Putamen (tissue), 1 donor: Measurements from ENCODE around the gene ARIH2.

Experiments
- DNase-seq: peaks from one replicate; pipeline ENCODE4 v3.0.0-alpha.2; 2016; ENCODE audit warnings: low spot score

The ARIH2 gene

DNA sequence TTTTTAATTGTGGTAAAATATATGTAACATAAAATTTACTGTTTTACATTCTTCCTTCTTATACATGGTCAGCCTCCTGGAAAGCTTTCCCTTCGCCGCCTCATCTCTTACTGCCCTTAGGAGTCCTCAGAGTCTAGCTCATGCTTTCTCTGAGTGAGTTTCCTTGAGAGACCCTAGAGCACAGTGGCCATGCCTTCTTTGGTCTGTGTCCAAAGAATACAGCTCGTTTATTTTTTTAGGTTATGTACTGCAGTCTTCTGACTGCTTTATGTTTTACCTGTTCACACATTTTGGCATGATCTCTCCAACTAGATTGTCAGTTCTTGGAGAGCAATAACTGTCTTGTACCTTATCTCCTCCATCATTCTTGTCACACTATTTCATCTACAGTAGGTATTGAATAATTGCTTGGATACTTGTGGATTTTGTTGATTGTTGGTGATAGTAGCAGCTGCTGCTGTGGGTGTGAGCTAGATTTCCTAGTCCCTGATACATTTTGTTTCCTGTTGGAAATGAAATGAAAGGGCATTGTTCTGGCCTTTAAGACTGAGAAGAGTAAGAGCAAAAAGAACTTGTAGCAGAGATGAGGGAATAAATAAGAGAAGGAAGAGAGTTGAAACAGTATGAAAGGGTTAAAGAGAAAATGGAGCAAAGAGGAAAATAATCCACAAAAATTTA lies 10.9 kb downstream of the ARIH2 start:
- DNase-seq: no peak

DNA sequence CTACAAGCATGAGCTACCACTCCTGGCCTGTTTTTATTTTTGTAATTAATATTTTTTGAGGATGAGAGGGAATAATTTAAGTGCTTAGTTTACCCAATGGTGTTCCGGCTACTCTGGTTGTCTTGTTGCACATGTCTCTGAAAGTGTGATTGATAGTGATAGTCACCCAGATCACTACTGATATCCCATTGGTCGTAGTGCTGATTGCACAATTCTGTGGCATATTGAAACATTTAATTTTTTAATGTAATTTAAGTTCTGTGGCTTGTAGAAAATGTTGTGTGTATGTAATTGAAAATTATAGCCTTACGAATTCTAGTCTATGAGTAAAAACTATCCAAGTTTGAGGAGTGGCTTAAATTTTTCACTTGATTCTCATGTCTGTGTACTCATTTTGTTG lies 11.9 kb downstream of the ARIH2 start:
- no peak for DNase-seq

DNA sequence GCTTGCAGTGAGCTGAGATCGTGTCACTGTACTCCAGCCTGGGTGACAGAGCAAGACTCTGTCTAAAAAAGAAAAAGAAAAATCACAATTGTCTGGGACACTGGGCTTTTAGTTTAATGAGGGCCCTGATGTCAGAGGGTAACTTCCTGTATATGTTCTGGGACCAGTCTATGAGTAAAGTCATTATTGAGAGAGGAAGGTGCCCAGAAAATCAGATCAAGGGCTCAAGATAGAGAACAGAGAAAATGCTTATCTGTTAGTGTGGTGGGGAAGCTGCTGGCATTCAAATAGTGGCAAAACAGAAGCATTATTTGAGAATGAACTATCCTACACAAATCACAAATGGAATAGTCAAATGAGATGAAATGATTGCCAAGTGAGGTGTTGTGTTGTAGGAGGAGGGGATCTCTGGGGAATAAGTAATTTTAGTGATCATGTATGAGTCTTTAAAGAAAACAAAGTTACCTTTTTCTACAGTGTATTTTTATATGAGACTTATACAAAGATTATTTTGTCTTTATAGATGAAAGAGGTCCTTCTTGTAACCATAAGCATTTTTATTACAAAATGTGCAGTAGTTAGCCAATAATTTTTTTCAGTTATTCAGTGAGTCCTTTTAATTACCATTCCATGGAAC lies 13.4 kb downstream of the ARIH2 start:
- DNase-seq: no peak

DNA sequence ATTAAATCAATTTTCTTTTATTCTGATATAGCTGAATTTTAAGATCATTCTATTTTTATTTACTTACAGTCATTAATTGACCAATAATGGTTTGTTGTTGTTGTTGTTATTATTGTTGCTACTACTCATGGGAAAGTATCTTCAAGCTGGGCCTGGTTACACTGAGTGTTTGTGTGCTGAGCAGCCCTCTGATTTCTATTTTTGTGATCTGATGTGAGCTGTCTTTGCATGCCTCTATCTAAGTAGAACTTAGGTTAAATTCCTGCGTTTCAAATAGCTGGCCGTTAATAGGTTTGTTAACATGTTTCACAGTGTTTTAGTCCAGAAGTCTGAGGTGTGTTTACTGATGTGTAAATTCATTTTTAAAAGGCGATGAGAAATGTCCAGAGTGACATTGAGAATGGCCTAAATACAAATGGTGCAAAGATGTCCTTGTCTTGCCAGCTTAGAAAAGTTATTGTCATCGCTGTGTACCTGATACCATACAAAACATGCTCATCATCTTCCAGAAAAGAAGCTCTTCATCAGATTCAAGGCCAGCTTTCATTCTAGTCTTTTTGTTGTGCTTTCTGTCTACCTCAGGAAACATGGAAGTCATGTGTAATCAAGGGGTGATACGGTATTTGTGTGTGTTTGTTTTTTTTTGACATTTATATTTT lies 15.8 kb downstream of the ARIH2 start:
- DNase-seq: no peak

DNA sequence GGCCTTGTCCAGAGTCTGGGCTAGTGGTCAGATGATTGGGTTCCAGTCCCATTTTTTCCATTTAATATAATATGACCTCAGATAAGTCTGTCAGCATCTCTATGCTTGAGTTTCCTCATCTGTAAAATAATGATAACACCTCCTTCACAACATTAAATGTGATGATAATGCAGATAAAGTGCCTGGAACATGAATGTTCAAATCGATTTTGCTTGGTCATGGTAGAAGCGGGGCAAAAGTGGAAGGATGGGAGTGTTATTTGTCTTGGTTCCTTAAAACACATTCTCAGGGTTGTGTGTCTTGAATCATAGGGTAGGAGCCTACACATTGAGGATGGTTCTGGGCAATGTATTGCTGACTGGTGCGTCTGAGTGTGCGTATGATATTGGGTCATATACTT lies 16.9 kb downstream of the ARIH2 start:
- DNase-seq: no peak

DNA sequence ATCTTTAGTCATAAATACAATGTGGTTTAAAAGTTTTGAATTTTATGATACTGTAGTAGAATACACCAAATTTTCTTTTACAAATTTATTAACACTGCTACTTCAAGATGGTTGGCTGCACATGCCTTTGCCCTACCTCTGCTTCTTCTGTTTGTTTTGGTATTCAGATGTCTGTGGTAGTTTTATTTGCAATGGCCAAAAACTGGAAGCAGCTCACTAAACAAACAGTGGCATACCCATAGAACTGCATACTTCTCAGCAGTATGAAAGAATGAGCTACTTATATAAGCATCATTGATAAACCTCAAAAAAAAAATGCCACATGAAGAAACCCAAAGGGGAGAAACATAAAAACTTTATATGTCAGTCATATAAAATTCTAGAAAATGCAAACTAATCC lies 19.5 kb downstream of the ARIH2 start:
- DNase-seq: no peak

DNA sequence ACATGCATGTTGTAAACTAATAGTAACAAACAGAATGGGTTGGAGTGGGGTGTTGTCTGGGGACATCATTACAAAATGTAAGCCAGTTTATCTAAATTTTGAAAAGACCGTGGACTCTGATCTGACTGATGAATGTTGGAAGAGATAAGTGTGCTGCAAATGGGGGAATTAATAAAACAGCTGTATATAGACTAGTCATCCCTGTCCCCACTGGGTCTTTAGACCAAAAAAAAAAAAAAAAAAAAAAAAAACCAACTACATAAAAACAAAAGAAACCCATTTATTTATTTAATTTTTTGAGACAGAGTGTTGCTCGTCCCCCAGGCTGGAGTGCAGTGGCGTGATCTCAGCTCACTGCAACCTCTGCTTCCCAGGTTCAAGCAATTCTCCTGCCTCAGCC lies 20.0 kb downstream of the ARIH2 start:
- no peak for DNase-seq

DNA sequence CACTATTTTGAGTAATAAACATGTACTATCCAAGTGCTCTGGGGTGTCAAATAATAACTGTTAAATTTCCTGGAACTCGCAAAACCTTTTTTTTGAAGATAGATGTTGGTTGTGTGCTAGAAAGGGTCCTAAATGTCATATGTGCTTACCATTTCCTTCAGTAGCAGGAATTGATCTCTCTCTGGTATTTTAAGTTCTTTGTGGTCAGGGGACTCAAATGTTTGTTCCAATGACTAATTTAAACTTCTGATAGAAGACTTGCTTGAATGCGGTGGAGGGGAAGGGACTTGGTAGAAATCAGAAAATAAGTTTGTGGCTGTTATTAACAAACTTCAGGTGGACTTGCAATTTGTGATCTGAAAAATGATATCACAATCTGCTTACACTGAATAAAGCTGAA lies 26.8 kb downstream of the ARIH2 start:
- DNase-seq: no peak

DNA sequence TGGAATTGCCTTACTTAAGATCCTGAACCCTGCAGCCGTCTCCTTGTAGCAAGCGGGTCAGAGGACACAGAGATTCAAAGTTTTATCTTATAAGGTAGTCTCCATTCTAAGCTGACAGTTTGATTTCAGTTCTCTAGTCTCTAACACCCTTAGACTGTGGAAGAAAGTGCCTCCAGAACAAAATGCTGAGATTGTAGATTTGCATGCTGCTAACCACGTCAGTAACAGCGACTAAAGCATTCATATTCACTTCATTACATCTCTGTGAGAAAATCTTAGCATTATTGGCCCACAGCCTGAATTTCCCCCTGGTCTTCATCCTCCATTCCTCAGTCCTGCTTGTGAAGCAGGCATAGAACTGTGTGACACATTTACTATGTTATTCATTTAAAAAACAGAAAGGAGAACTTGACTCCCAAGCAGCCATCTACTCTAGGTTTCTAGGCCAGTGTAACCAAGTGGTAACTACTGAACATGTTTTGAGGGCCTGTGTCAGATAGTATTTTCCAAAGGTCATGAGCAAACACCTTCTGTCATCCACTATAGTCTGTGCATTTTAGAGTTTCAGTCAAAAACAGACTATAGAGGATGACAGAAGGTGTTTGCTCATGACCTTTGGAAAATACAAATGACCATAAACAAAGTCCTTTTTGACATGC lies 27.4 kb downstream of the ARIH2 start:
- DNase-seq: no peak

DNA sequence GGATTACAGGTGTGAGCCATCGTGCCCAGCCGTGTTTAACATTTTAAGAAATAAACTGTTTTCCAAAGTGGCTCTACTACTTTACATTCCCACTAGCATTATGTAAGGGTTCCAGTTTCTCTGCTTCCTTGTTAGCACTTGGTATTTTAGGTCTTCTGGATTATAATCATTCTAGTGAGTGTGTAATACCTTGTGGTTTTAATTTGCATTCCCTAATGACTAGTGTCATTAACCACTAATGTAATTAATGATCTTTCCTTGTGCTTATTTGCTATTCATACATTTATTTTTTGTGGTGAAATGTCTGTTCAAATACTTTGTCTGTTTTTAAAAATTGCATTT lies 30.7 kb downstream of the ARIH2 start:
- DNase-seq: no peak

DNA sequence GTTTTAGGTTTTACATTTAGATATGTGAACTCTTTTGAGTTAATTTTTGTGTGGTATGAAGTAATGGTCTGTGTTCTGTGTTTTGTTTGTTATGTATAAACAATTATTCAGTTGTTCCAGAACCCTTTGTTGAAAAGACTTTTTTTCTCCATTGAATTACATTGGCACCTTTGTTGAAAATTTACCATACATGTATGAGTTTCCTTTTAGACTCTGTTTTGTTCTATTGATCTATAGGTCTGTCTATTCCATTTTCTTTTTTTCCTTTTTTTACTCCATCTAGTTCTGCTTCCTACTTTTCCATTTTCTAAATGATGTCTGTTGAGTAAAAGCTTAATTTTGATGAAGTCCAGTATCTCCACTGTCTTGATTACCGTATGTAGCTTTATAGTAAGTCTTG lies 31.4 kb downstream of the ARIH2 start:
- DNase-seq: peak; percentile 33

DNA sequence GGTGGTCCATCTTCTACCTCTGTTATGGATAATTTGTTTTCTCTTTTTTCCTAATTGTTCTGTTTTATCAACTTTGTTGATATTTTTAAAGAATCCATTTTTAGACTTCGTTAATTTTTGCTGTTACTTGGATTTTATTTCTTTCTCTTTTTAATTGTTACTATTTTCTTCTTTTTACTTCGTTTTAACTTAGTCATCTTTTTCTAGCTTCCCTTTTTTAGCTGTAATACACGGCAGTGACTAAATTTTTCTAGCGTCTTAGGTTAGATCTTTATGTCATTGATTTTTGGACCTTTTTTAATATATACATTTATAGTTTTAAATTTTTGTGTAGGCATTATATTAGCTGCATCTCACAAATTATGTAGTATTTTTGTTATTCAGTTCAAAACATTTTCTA lies 33.1 kb downstream of the ARIH2 start:
- DNase-seq: no peak

DNA sequence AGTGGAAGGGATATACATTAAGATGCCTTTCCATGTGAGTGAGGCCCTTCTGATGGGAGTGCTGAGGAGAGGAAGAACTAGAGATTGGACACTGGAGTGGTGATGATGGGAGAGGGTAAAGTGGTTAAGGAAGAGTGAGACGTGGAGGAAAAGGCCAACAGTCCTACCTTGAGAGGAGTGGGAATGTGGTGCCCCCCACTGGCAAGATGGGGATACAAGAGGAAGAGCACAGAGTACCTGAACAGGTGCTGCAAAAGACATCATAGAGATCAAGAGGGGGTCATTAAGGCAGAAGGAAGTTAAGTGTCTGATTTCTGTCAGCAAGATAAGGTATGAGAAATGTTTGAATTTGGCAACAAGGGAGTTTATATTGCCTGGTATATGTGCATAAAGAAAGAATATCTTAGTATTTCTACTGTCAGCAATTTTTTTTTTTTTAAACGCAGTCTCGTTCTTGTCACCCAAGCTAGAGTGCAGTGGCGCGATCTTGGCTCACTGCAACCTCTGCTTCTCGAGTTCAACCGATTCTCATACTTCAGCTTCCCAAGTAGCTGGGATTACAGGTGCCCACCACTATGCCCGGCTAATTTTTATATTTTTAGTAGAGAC lies 34.0 kb downstream of the ARIH2 start:
- no peak for DNase-seq

DNA sequence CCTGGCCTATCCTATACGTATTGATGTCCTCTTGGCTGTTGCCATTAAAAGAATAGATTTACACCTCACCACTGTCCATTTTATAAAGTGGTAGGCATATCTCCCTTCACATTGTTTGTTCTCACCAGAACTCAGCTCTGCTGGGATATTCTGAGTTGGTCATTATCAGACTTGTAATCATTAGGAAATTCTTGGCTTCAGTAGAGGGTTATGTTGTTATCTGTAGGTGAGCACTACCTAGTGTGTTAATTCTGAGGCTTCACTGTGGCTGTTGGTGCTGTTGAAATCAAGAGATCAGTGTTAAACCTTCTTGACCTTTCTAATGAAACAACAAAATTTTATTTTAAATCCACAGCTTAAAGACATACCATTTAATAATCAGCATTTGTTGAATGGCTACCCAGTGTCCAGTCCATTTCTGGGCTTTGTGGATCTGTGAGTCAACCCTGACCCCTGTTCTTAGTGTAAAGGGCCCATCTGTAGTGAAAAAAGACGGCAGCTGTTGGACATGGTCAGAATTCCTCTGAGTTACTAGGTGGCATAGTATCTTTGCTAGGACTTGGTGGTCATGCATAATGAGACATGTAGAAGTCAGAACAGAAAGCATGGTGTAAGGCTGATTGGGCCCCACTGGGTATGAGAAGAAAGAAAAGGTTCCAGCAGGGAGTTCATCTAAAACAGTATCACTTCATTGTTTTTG lies 38.5 kb downstream of the ARIH2 start:
- DNase-seq: no peak

DNA sequence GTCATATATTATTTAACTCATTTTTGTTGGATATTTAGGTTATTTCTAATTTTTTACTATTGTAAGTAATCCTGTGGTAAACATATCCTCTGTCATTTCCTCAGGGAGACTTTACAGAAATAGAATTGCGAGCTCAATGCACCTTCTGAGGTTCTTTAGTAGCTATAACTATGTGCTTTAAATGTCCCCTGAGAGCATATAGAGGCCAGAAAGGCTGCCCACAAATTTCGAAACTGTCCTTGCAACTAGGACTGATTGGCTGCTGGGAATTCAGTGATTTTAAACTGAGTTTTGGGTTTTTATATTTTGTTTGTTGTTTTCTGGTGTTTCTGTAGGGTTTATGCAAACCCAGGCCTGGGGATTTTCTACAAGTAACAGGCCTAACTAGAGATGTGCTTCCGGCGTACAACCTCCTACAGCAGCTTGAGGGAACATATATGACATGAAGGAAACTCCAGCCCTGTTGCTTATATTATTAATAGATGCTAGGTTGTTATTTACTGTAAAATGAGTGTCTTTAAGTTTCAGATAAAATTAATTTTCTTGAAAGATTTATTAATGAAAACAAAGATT lies 42.3 kb downstream of the ARIH2 start:
- no peak for DNase-seq

DNA sequence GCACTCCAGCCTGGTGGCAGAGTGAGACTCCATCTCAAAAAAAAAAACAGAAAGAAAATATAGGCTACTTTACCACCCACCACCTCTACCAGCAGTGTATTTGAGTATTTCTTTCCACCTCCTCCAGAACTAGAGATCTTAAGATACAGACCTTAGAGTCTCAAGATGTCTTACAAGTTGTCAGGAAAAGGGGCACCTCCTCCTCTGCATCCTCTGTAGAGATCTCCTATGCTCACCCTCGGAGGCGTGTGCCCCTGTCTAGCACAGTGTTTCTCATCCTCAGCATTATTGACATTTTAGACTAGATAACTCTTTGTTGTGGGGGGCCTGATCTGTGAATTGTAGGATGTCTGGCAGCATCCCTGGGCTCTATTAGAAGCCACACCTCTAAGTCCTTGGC lies 43.7 kb downstream of the ARIH2 start:
- no peak for DNase-seq

DNA sequence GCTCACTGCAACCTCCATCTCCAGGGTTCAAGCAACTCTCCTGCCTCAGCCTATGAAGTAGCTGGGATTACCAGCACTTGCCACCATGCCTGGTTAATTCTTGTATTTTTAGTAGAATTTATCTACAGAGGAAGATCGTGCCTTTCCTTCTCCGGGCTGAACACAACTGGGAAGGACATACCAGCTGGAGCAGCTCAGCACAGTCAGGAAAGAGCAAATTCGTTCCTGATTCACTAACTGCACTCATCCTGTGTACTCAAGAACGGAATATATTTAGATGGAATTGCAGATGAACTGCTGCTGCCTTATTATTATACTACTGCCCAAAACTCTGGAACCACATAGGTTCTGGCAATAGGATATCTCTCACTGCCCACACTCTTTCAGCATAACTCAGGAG lies 44.3 kb downstream of the ARIH2 start:
- no peak for DNase-seq

DNA sequence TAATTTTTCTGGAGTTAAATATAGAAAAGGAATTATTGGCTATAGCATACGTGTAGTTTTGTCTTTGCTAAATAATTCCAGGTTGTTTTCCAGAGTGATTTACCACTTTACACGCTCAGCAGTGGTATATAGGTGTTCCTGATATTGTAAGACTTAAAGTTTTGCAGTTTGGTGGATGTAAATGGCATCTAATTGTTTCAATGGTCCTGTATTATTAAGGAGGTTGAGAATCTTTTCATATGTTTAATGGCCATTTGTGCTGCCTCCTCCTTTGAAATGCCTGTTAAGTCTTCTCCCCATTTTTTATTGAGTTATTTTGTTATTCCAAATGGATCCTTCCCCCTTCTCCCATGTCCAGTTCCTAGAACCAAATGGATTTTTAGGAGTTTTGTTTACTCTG lies 44.9 kb downstream of the ARIH2 start:
- no peak for DNase-seq

DNA sequence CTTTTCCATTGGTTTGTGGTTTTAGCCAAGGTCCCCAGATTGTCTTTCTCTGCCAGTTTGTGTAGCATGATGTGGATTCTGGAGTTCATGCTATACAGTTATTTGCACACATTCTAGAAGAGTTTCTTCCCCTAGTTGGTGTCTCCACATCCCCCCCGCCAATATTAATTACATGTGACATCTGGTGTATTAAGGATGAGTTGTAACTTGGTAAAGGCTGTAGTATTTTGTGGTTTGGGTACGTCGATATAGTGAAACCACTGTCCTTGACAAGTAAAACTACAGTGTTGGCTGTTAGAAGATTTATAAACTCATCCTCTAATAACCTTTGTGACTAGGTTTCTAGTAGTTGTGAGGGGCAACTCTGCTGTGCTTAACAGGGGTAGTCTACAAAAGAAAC lies 47.7 kb downstream of the ARIH2 start:
- no peak for DNase-seq

DNA sequence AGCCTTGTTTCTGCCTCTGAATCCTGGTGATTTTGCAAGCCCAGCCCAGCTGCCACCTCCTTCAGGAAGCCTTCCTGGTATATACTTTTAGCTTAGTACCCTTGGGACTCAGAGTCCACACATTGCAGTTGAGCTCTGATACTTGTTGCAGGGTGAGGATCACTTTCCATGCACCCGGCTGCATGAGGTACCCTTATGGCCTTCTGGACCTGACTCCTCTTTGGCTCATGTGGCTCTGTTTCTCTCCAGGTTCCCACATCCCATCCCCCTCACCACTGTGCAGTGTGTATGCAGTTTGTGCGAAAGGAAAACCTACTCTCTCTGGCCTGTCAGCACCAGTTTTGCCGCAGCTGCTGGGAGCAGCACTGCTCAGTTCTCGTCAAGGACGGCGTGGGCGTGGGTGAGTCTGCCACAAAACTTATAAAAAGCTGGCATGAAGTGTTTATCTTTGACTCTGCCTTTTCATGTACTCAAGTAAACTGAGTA lies 48.3 kb downstream of the ARIH2 start:
- DNase-seq: no peak

DNA sequence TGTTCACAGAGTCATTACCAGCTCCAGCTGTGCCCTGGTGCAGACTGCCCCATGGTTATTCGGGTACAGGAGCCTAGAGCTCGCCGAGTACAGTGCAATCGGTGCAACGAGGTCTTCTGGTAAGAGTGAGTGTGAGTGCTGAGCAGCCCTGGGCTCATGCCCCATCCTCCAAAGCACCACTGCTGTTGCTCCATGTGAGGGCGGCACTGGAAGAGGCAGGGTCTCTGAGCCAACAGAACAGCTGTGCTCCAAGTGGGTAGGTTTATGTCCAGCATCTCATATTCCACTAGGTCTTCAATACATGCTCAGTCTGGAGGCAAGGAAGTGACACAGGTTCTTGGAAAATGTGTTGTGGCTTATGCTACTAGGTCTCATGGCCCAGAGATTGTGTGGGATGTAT lies 51.9 kb downstream of the ARIH2 start:
- no peak for DNase-seq
